ENCODE results near the gene DYRK1A.

DNA sequence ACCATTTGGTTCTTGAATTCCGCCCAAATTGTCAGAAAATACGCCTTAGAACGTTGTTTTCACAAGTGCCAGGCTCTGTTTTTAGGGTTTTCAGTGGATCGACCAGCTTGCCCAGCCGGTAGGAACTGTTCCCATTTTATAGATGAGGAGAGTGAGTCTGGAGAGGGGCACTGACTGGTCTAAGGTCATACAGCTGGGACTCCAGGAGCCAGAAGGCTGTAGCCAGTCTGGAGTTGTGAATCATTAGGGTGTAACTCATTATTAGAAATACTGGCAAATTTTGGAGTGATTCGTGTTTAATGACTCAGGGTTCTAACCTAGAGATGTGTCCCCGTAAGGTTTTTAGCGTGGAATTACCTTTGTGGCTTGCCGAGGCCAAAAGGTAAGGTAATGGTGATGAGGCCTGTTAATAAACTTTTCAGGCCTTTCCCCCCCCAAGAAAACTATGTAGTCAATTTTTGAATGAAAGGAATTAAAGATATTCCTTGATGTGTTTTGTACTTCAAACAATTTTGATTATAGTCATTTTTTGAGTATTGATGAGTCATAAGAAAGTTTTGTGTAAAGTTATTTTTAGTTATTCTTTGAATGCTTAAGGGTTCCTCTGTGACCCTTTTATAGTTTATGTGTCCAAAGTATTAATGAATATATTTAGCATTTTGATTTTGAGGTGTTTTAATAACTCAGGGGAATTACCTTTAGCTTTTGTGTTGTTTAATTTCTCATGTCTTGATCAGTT, 2.1 kb downstream of the DYRK1A start:
- TF ChIP-seq, protein P1, sequence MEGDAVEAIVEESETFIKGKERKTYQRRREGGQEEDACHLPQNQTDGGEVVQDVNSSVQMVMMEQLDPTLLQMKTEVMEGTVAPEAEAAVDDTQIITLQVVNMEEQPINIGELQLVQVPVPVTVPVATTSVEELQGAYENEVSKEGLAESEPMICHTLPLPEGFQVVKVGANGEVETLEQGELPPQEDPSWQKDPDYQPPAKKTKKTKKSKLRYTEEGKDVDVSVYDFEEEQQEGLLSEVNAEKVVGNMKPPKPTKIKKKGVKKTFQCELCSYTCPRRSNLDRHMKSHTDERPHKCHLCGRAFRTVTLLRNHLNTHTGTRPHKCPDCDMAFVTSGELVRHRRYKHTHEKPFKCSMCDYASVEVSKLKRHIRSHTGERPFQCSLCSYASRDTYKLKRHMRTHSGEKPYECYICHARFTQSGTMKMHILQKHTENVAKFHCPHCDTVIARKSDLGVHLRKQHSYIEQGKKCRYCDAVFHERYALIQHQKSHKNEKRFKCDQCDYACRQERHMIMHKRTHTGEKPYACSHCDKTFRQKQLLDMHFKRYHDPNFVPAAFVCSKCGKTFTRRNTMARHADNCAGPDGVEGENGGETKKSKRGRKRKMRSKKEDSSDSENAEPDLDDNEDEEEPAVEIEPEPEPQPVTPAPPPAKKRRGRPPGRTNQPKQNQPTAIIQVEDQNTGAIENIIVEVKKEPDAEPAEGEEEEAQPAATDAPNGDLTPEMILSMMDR (IDR thresholded peaks at IDR 0.05) = no peak
- TF ChIP-seq EZH2 (IDR thresholded peaks at IDR 0.05) = no peak

Measured in neural progenitor cell (in vitro differentiated cells).